GM23248 (cell line): ENCODE results near the gene WHRN. TPM values are rescaled to one million over a fixed set of nuclear protein-coding genes. Genes with fewer than 3 reads are reported as not detected.

Source experiments
- DNase-seq: peaks from one replicate; pipeline ENCODE4 v3.0.0-alpha.2; 2015
- H2AFZ ChIP-seq: fragments of 200-600 bp; sonication (generic); 2 replicates; pipeline ENCODE4 v1.6.1; 2016; ENCODE audit warnings: antibody characterized with exemption
- H3F3A ChIP-seq: fragments of 200-600 bp; sonication (generic); 2 replicates; pipeline ENCODE4 v1.6.1; 2016; ENCODE audit warnings: mild to moderate bottlenecking, antibody characterized with exemption, mixed run types; ENCODE audit not compliant: insufficient read depth
- H3K27ac ChIP-seq: fragments of 200-600 bp; sonication (generic); 2 replicates; pipeline ENCODE4 v1.5.1; 2016; ENCODE audit warnings: mild to moderate bottlenecking
- H3K27me3 ChIP-seq: fragments of 200-600 bp; sonication (generic); replicated peaks from 2 replicates; pipeline ENCODE4 v1.6.1; 2016; ENCODE audit warnings: mild to moderate bottlenecking; ENCODE audit not compliant: insufficient read depth
- H3K36me3 ChIP-seq: fragments of 200-600 bp; sonication (generic); 2 replicates; pipeline ENCODE4 v1.6.1; 2016; ENCODE audit warnings: low read depth, mild to moderate bottlenecking
- H3K4me1 ChIP-seq: fragments of 200-600 bp; sonication (generic); 2 replicates; pipeline ENCODE4 v1.6.1; 2016; ENCODE audit warnings: mild to moderate bottlenecking; ENCODE audit not compliant: insufficient read depth
- H3K4me2 ChIP-seq: fragments of 200-600 bp; sonication (generic); one replicate; pipeline ENCODE4 v1.6.1; 2016; ENCODE audit warnings: mild to moderate bottlenecking; ENCODE audit not compliant: unreplicated experiment
- H3K4me3 ChIP-seq: fragments of 200-600 bp; sonication (generic); 2 replicates; pipeline ENCODE4 v1.5.1; 2016; ENCODE audit warnings: mild to moderate bottlenecking
- H3K79me2 ChIP-seq: fragments of 200-600 bp; sonication (generic); 2 replicates; pipeline ENCODE4 v1.6.1; 2016; ENCODE audit warnings: mild to moderate bottlenecking; ENCODE audit not compliant: insufficient read depth
- H3K9ac ChIP-seq: fragments of 200-600 bp; sonication (generic); 2 replicates; pipeline ENCODE4 v1.6.1; 2016; ENCODE audit warnings: mild to moderate bottlenecking
- H3K9me2 ChIP-seq: fragments of 200-600 bp; sonication (generic); 2 replicates; pipeline ENCODE4 v1.6.1; 2016; ENCODE audit warnings: mixed run types, mild to moderate bottlenecking, moderate library complexity; ENCODE audit not compliant: insufficient read depth
- H3K9me3 ChIP-seq: fragments of 200-600 bp; sonication (generic); one replicate; pipeline ENCODE4 v1.6.1; 2017; ENCODE audit warnings: low read depth
- H4K20me1 ChIP-seq: fragments of 200-600 bp; sonication (generic); 2 replicates; pipeline ENCODE4 v1.6.0; 2016; ENCODE audit not compliant: insufficient read depth
- EZH2 ChIP-seq: fragments of 200-600 bp; sonication (generic); IDR thresholded peaks from 2 replicates; pipeline ENCODE4 v1.6.1; 2018; ENCODE audit warnings: antibody characterized with exemption, mild to moderate bottlenecking; ENCODE audit not compliant: insufficient read depth, poor library complexity, severe bottlenecking
- EZH2phosphoT487 ChIP-seq: fragments of 200-600 bp; sonication (generic); IDR thresholded peaks from 2 replicates; pipeline ENCODE4 v1.6.1; 2018; ENCODE audit warnings: antibody characterized with exemption, moderate library complexity, mild to moderate bottlenecking, low read depth; ENCODE audit not compliant: insufficient read depth
- WGBS, 2 experiments: methylation state at CpG; one replicate each; pipeline ENCODE4 v1.1.6; 2015 to 2017; ENCODE audit warnings: low lambda C conversion rate in 2 of 2, low coverage in 1 of 2; ENCODE audit errors: missing lambda C conversion rate in 2 of 2; 5-methylcytosine and 5-hydroxymethylcytosine counted together
- in situ Hi-C: fragments of 300-500 bp; cut with MboI; formaldehyde crosslinking; loops from 2 replicates; pipeline ENCODE4 v1.15.0; 2020
- polyA plus RNA-seq: library from polyadenylated mRNA; unstranded; fragments of >200 nt; fragmentation: Nextera tagmentation; extraction: Ambion mirVana; gene quantifications from 2 replicates; pipeline ENCODE4 v1.2.1, GENCODE V29; 2016
- total RNA-seq: library from RNA; depleted of rRNA; stranded (reverse); fragments of >200 nt; shearing (Covaris generic); gene quantifications from 2 replicates; pipeline ENCODE4 v1.2.3, GENCODE V29; 2014

WHRN gene
- total and polyA plus RNA-seq, 2 experiments from 2014 or later: 0.76 to 1.5 TPM

DNA sequence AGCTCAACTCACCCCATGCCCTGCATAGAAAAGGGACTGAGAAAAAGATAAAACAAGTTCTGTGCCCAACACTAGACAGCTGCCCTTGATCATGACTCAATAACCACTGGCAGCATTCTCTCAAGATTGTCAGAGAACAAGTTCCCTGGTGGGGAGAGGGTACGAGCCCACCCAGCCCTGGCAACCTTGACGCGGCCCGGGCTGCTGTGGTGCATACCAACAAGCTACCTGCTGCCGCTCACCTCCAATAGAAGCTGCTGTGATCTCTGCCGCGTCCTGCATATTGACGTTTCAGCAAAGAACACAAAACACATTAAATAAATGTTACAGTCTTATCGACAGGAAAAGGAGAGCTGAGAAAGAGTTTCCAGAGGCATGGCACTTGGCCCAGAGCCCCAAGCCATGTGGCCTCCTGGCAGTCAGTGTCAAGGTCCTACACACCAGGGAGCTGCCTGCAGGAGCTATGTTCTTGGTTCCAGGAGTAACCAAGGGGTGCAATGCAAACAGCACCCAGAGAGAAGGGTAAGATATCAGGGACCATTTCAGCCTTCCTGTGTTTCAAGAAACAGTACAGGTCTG is 28.3 kb downstream of the WHRN start:
- Histone ChIP-seq H3K4me3 (no peak overlapping the region), H4K20me1 (no peaks in the 10 kb centered on the region), H3F3A (no peaks in the 10 kb centered on the region), H3K9ac (no peak overlapping the region), H3K27me3 (no peaks in the 10 kb centered on the region), H2AFZ (no peak overlapping the region), H3K79me2 (no peaks in the 10 kb centered on the region), H3K27ac (no peak overlapping the region), H3K9me2 (no peaks in the 10 kb centered on the region), H3K4me1 (no peaks in the 10 kb centered on the region), H3K4me2 (no peak overlapping the region), H3K9me3 (no peaks in the 10 kb centered on the region), H3K36me3 (no peaks in the 10 kb centered on the region)
- TF ChIP-seq EZH2: no peak
- no peak for TF ChIP-seq EZH2phosphoT487
- in situ Hi-C loops: no loop called here
- 83 to 86% methylated on average over 9 of the region's 9 CpGs for WGBS, 2 experiments
- no peak for DNase-seq

DNA sequence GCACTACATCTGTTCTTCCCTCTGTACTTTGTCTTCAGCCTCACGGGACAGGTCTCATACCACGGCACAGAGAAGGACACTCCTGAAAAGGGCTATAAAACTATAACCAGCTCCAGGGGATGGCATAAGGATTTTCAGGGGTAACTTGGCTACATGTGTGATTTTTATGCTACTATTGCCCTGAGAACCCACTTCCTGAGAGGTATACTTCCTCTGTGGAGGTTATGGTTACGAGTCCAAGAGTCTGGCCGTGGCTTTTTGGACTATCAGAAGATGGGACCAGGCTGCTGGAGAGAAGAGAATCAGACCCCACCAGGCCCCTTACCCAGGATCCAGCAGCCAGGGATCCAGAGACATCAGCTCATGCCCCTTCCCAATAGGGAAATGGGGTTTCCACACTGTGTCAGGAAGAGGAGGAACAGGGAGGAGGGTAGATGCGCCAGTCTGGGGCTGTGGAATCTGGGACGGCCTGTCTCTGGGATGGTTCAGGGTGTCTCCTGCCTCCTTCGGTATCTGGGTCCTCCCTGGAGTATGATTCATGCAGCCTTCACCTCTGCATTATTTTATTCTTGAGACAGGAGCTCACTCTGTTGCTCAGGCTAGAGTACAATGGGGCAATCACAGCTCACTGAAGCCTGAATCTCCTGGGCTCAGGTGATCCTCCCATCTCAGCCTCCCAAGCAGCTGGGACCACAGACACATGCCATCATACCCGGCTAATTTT is 29.7 kb downstream of the WHRN start:
- no peak for TF ChIP-seq EZH2
- TF ChIP-seq EZH2phosphoT487: no peak
- no peaks in the 10 kb centered on the region for H3K27me3 ChIP-seq
- WGBS, 2 experiments: 72 to 82% methylated on average over 8 of the region's 8 CpGs
- H3K9ac ChIP-seq: no peak overlapping the region
- H4K20me1 ChIP-seq: no peaks in the 10 kb centered on the region
- H3K27ac ChIP-seq: no peak overlapping the region
- no peak overlapping the region for H3K4me2 ChIP-seq
- no peak for DNase-seq
- no peaks in the 10 kb centered on the region for H3K36me3 ChIP-seq
- in situ Hi-C loops: no loop called here
- no peaks in the 10 kb centered on the region for H3K4me1 ChIP-seq
- no peaks in the 10 kb centered on the region for H3F3A ChIP-seq
- no peaks in the 10 kb centered on the region for H3K9me2 ChIP-seq
- no peak overlapping the region for H2AFZ ChIP-seq
- H3K79me2 ChIP-seq: no peaks in the 10 kb centered on the region
- H3K4me3 ChIP-seq: no peak overlapping the region
- H3K9me3 ChIP-seq: no peaks in the 10 kb centered on the region

DNA sequence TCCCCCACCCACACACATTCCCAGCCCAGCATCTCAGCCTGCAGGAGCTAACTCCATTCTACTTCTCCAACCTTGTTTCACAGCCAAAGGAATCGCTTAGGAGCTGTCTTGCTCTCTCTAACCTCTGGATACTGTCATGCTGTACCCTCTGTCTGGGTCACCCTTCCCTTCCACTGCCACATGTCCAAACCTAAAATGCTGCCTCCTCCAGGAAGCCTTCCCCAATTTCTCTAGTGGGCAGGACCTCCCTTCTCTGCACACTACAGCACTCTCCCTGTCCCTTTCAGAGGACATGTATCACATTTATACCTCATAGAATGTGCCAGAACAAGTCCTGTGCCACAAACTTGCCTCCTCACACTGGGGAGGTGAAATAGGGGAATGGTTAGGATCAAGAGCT is 30.8 kb downstream of the WHRN start:
- H3K9me3 ChIP-seq: no peaks in the 10 kb centered on the region
- H3F3A ChIP-seq: no peaks in the 10 kb centered on the region
- in situ Hi-C loops: no loop called here
- no peak for DNase-seq
- H3K4me3 ChIP-seq: no peak overlapping the region
- H3K36me3 ChIP-seq: no peaks in the 10 kb centered on the region
- no peaks in the 10 kb centered on the region for H3K79me2 ChIP-seq
- no peaks in the 10 kb centered on the region for H3K4me1 ChIP-seq
- 100% methylated on average over 1 of the region's 1 CpG for WGBS, 2 experiments
- no peaks in the 10 kb centered on the region for H3K27me3 ChIP-seq
- no peak overlapping the region for H3K27ac ChIP-seq
- H3K9me2 ChIP-seq: no peaks in the 10 kb centered on the region
- H3K9ac ChIP-seq: no peak overlapping the region
- H2AFZ ChIP-seq: no peak overlapping the region
- H4K20me1 ChIP-seq: no peaks in the 10 kb centered on the region
- TF ChIP-seq EZH2phosphoT487 (no peak), EZH2 (no peak)
- H3K4me2 ChIP-seq: no peak overlapping the region

DNA sequence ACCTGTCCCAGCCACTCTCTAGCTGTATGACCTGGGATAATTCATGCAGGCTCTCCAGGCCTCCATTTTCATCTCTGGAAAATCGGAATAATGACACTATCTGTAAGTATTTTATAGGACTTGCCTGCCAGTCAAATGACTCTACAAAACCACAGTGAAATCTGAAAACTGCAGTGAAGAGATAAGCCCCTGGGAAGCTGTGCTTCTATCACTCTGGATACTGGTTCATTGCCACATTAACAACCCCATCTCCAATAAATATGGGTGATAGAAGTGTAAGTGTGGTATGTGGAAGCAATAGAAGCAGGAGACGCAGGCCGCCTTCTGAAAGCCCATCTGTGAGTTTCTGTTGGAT is 31.8 kb downstream of the WHRN start:
- Histone ChIP-seq H3F3A (no peaks in the 10 kb centered on the region), H3K27ac (no peak overlapping the region), H3K9me2 (no peaks in the 10 kb centered on the region), H3K9me3 (no peaks in the 10 kb centered on the region), H3K9ac (no peak overlapping the region), H3K4me1 (no peaks in the 10 kb centered on the region), H3K4me2 (no peak overlapping the region), H2AFZ (no peak overlapping the region), H3K79me2 (no peaks in the 10 kb centered on the region), H4K20me1 (no peaks in the 10 kb centered on the region), H3K27me3 (no peaks in the 10 kb centered on the region), H3K36me3 (no peaks in the 10 kb centered on the region), H3K4me3 (no peak overlapping the region)
- DNase-seq: no peak
- in situ Hi-C loops: no loop called here
- WGBS, 2 experiments: 98 to 99% methylated on average over 3 of the region's 3 CpGs
- TF ChIP-seq EZH2phosphoT487 (no peak), EZH2 (no peak)
